Measurements from ENCODE around the gene CTSC. TPM values are rescaled to one million over a fixed set of nuclear protein-coding genes. Genes with fewer than 3 reads are reported as not detected.

The CTSC gene
- total and polyA plus RNA-seq, 2 of the 13 experiments (the other 11 are each of a cell fraction or from before 2014, with no cell fraction given): 144 to 210 TPM

GRCh38 chr11:88266919-88267318 lies 70.6 kb downstream of the CTSC start:
- no TSS peak for BruUV-seq (replicated peaks)
- H3K36me3 ChIP-seq (replicated peaks in 1 of 2; ENCODE audit: control insufficient read depth in 1 of 2, insufficient read depth in 2 of 2, low read length in 2 of 2): no peaks in the 10 kb centered on the region
- no peak for FAIRE-seq
- no peaks in the 10 kb centered on the region for H4K20me1 ChIP-seq (ENCODE audit: insufficient read depth, low read length)
- no CpG with 5 or more reads among the region's 1 CpG for WGBS (ENCODE audit: low lambda C conversion rate)
- no peak overlapping the region for H3K4me3 ChIP-seq (replicated peaks in 1 of 3; ENCODE audit: insufficient read depth in 1 of 3, low read depth in 2 of 3, low read length in 3 of 3)
- no peaks in the 10 kb centered on the region for H3K79me2 ChIP-seq (ENCODE audit: insufficient read depth, low read length)
- no peak overlapping the region for H2AFZ ChIP-seq (ENCODE audit: low read length)
- no peak for DNase-seq (ENCODE audit: low spot score)
- intact Hi-C loops (cut with micrococcal nuclease; ENCODE audit: unreplicated experiment): no loop called here
- TF ChIP-seq SMAD3 (CRISPR knock-in tag; IDR thresholded peaks at IDR 0.05): no peak
- TF ChIP-seq AHR (CRISPR knock-in tag; IDR thresholded peaks at IDR 0.05): no peak
- no peak for TF ChIP-seq FLYWCH1 (CRISPR knock-in tag; IDR thresholded peaks at IDR 0.05)
- no peak for TF ChIP-seq AGO2 (optimal IDR thresholded peaks at IDR 0.05; ENCODE audit: low read depth, low read length)
- no peak for ATAC-seq
- in situ Hi-C loops (cut with HindIII; ENCODE audit: extremely low pct_ligation_motif_present, low pct_unique_long_range_greater_than_20kb): no loop called here
- no peaks in the 10 kb centered on the region for H3K4me1 ChIP-seq (ENCODE audit: insufficient read depth, low read length)
- H3K4me2 ChIP-seq (ENCODE audit: low read depth, low read length): no peak overlapping the region
- CTCF ChIA-PET (ENCODE audit: low intra/inter-chr PET ratio, low total read pairs): no interaction called here
- no peaks in the 10 kb centered on the region for H3K27me3 ChIP-seq (ENCODE audit: control insufficient read depth in 1 of 2, insufficient read depth in 2 of 2, low read length in 2 of 2)
- H3K9me3 ChIP-seq (ENCODE audit: low read length): peaks cover 8% of the 10 kb centered on the region; the same call in 1 of the 2 replicates
- no peak overlapping the region for H3K27ac ChIP-seq (ENCODE audit: extremely low read length, insufficient read depth, low read length)
- no peak overlapping the region for H3K9ac ChIP-seq (ENCODE audit: insufficient read depth, low read depth, low read length)
- POLR2A ChIA-PET: no interaction called here

- H3K79me2 ChIP-seq (ENCODE audit: insufficient read depth, low read length): no peaks in the 10 kb centered on the region
- no peaks in the 10 kb centered on the region for H4K20me1 ChIP-seq (ENCODE audit: insufficient read depth, low read length)
- no TSS peak for BruUV-seq (replicated peaks)
- H2AFZ ChIP-seq (ENCODE audit: low read length): no peak overlapping the region
- H3K9ac ChIP-seq (ENCODE audit: insufficient read depth, low read depth, low read length): no peak overlapping the region
- peaks cover 12% of the 10 kb centered on the region; the same call in 1 of the 2 replicates for H3K9me3 ChIP-seq (ENCODE audit: low read length)
- no peak overlapping the region for H3K27ac ChIP-seq (ENCODE audit: extremely low read length, insufficient read depth, low read length)
- no peak for FAIRE-seq
- no peak for DNase-seq (ENCODE audit: low spot score)
- CTCF ChIA-PET (ENCODE audit: low intra/inter-chr PET ratio, low total read pairs): no interaction called here
- intact Hi-C loops (cut with micrococcal nuclease; ENCODE audit: unreplicated experiment): no loop called here
- no peaks in the 10 kb centered on the region for H3K27me3 ChIP-seq (ENCODE audit: control insufficient read depth in 1 of 2, insufficient read depth in 2 of 2, low read length in 2 of 2)
- no peak overlapping the region for H3K4me2 ChIP-seq (ENCODE audit: low read depth, low read length)
- no peak overlapping the region for H3K4me3 ChIP-seq (replicated peaks in 1 of 3; ENCODE audit: insufficient read depth in 1 of 3, low read depth in 2 of 3, low read length in 3 of 3)
- no peak for ATAC-seq
- in situ Hi-C loops (cut with HindIII; ENCODE audit: extremely low pct_ligation_motif_present, low pct_unique_long_range_greater_than_20kb): no loop called here
- H3K36me3 ChIP-seq (replicated peaks in 1 of 2; ENCODE audit: control insufficient read depth in 1 of 2, insufficient read depth in 2 of 2, low read length in 2 of 2): no peaks in the 10 kb centered on the region
- POLR2A ChIA-PET: no interaction called here
- no peaks in the 10 kb centered on the region for H3K4me1 ChIP-seq (ENCODE audit: insufficient read depth, low read length)
- no peak for TF ChIP-seq ZNF281 (CRISPR knock-in tag; IDR thresholded peaks at IDR 0.05; ENCODE audit: borderline replicate concordance)
- TF ChIP-seq AFF4 (CRISPR knock-in tag; IDR thresholded peaks at IDR 0.05): no peak
- no peak for TF ChIP-seq CBFB (CRISPR knock-in tag; IDR thresholded peaks at IDR 0.05)
- TF ChIP-seq CBX1 (IDR thresholded peaks at IDR 0.05; ENCODE audit: low read depth): no peak
- TF ChIP-seq CERS6 (CRISPR knock-in tag; IDR thresholded peaks at IDR 0.05): no peak
- no peak for TF ChIP-seq EP300 (IDR thresholded peaks at IDR 0.05; ENCODE audit: low read depth in 2 of 2, low read length in 2 of 2)
- no peak for TF ChIP-seq EP300 (CRISPR knock-in tag; IDR thresholded peaks at IDR 0.05; ENCODE audit: borderline replicate concordance)
- no peak for TF ChIP-seq SOX5 (CRISPR knock-in tag; IDR thresholded peaks at IDR 0.05; ENCODE audit: borderline replicate concordance)
- no peak for TF ChIP-seq SNAPC5 (CRISPR knock-in tag; IDR thresholded peaks at IDR 0.05; ENCODE audit: borderline replicate concordance)
Observed at GRCh38 chr11:88266157-88266556, 71.4 kb downstream of the CTSC start.
